MM.1S (cell line): ENCODE results near the gene CASP5.

Experiments
- DNase-seq: peaks from one replicate; pipeline ENCODE4 v3.0.0-alpha.2; 2015
- H2AFZ ChIP-seq: fragments of 300-600 bp; sonication (generic); 2 replicates; pipeline ENCODE4 v1.6.0; 2016; ENCODE audit warnings: antibody characterized with exemption, low read length
- H3F3A ChIP-seq: fragments of 300-600 bp; sonication (generic); 2 replicates; pipeline ENCODE4 v1.6.1; 2016; ENCODE audit warnings: mild to moderate bottlenecking, antibody characterized with exemption, low read length, moderate library complexity, mixed read lengths; ENCODE audit not compliant: insufficient read depth
- H3K27ac ChIP-seq: fragments of 300-600 bp; sonication (generic); 2 replicates; pipeline ENCODE4 v1.5.1; 2016; ENCODE audit warnings: mild to moderate bottlenecking, low read length
- H3K27me3 ChIP-seq: fragments of 300-600 bp; sonication (generic); replicated peaks from 2 replicates; pipeline ENCODE4 v1.6.0; 2016; ENCODE audit warnings: low read length; ENCODE audit not compliant: insufficient read depth
- H3K36me3 ChIP-seq: fragments of 300-600 bp; sonication (generic); replicated peaks from 2 replicates; pipeline ENCODE4 v1.6.1; 2016; ENCODE audit warnings: mild to moderate bottlenecking, low read length, mixed read lengths; ENCODE audit not compliant: insufficient read depth
- H3K4me1 ChIP-seq: fragments of 300-600 bp; sonication (generic); 2 replicates; pipeline ENCODE4 v1.6.1; 2016; ENCODE audit warnings: low read length, mixed read lengths
- H3K4me2 ChIP-seq: fragments of 300-600 bp; sonication (generic); 2 replicates; pipeline ENCODE4 v1.6.0; 2016; ENCODE audit warnings: low read depth, low read length
- H3K4me3 ChIP-seq: fragments of 300-600 bp; sonication (generic); 2 replicates; pipeline ENCODE4 v1.5.1; 2016; ENCODE audit warnings: low read length, mixed read lengths
- H3K79me2 ChIP-seq: fragments of 300-600 bp; sonication (generic); 2 replicates; pipeline ENCODE4 v1.6.1; 2016; ENCODE audit warnings: mixed run types, low read length, mixed read lengths
- H3K9ac ChIP-seq: fragments of 300-600 bp; sonication (generic); 2 replicates; pipeline ENCODE4 v1.6.1; 2016; ENCODE audit warnings: low read length, mixed read lengths
- H3K9me2 ChIP-seq: fragments of 300-600 bp; sonication (generic); replicated peaks from 2 replicates; pipeline ENCODE4 v1.6.1; 2016; ENCODE audit warnings: mild to moderate bottlenecking, low read length, mixed read lengths; ENCODE audit not compliant: insufficient read depth
- H3K9me3 ChIP-seq: fragments of 300-600 bp; sonication (generic); replicated peaks from 2 replicates; pipeline ENCODE4 v1.6.1; 2016; ENCODE audit warnings: mild to moderate bottlenecking, low read length, mixed read lengths; ENCODE audit not compliant: insufficient read depth
- H4K20me1 ChIP-seq: fragments of 300-600 bp; sonication (generic); 2 replicates; pipeline ENCODE4 v1.6.1; 2016; ENCODE audit warnings: mild to moderate bottlenecking, low read length, moderate library complexity, mixed read lengths; ENCODE audit not compliant: insufficient read depth
- EZH2 ChIP-seq: fragments of 300-600 bp; sonication (generic); optimal IDR thresholded peaks from 2 replicates; pipeline ENCODE3; 2017; ENCODE audit warnings: low read depth, mild to moderate bottlenecking, antibody characterized with exemption, low read length, mixed read lengths
- EZH2phosphoT487 ChIP-seq: fragments of 300-600 bp; sonication (generic); IDR thresholded peaks from 2 replicates; pipeline ENCODE4 v1.6.1; 2018; ENCODE audit warnings: antibody characterized with exemption, low read length
- TF ChIP-seq, protein P1 (sequence below): fragments of 300-600 bp; sonication (generic); IDR thresholded peaks from 2 replicates; pipeline ENCODE4 v1.5.1; 2016; ENCODE audit warnings: antibody characterized with exemption, low read length, mixed read lengths

Gene CASP5

DNA sequence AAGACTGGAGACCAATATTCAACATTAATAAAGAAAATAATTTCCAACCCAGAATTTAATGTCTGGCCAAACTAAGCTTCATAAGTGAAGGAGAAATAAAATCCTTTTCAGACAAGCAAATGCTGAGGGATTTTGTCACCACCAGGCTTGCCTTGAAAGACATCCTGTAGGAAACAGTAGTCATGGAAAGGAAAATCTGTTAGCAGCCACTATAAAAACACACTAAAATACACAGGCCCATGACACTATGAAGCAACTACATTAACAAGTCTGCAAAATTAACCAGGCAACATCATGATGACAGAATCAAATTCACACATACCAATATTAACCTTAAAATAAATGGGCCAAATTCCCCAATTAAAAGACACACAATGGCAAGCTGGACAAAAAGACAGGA is 52.2 kb downstream of the CASP5 start:
- no peak overlapping the region for H3K4me2 ChIP-seq
- no peaks in the 10 kb centered on the region for H3F3A ChIP-seq
- no peak for DNase-seq
- H3K27me3 ChIP-seq, result no peaks in the 10 kb centered on the region
- no peaks in the 10 kb centered on the region for H4K20me1 ChIP-seq
- no peaks in the 10 kb centered on the region for H3K36me3 ChIP-seq
- H2AFZ ChIP-seq, result no peak overlapping the region
- H3K79me2 ChIP-seq, result peaks cover 23% of the 10 kb centered on the region
- H3K4me3 ChIP-seq, result no peak overlapping the region
- H3K4me1 ChIP-seq, result peaks cover 8% of the 10 kb centered on the region; the same call in 1 of the 2 replicates
- no peak overlapping the region for H3K27ac ChIP-seq
- H3K9me2 ChIP-seq, result no peaks in the 10 kb centered on the region
- H3K9ac ChIP-seq, result no peak overlapping the region
- TF ChIP-seq, protein P1, sequence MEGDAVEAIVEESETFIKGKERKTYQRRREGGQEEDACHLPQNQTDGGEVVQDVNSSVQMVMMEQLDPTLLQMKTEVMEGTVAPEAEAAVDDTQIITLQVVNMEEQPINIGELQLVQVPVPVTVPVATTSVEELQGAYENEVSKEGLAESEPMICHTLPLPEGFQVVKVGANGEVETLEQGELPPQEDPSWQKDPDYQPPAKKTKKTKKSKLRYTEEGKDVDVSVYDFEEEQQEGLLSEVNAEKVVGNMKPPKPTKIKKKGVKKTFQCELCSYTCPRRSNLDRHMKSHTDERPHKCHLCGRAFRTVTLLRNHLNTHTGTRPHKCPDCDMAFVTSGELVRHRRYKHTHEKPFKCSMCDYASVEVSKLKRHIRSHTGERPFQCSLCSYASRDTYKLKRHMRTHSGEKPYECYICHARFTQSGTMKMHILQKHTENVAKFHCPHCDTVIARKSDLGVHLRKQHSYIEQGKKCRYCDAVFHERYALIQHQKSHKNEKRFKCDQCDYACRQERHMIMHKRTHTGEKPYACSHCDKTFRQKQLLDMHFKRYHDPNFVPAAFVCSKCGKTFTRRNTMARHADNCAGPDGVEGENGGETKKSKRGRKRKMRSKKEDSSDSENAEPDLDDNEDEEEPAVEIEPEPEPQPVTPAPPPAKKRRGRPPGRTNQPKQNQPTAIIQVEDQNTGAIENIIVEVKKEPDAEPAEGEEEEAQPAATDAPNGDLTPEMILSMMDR, result no peak
- TF ChIP-seq EZH2 (no peak), EZH2phosphoT487 (no peak)
- no peaks in the 10 kb centered on the region for H3K9me3 ChIP-seq

DNA sequence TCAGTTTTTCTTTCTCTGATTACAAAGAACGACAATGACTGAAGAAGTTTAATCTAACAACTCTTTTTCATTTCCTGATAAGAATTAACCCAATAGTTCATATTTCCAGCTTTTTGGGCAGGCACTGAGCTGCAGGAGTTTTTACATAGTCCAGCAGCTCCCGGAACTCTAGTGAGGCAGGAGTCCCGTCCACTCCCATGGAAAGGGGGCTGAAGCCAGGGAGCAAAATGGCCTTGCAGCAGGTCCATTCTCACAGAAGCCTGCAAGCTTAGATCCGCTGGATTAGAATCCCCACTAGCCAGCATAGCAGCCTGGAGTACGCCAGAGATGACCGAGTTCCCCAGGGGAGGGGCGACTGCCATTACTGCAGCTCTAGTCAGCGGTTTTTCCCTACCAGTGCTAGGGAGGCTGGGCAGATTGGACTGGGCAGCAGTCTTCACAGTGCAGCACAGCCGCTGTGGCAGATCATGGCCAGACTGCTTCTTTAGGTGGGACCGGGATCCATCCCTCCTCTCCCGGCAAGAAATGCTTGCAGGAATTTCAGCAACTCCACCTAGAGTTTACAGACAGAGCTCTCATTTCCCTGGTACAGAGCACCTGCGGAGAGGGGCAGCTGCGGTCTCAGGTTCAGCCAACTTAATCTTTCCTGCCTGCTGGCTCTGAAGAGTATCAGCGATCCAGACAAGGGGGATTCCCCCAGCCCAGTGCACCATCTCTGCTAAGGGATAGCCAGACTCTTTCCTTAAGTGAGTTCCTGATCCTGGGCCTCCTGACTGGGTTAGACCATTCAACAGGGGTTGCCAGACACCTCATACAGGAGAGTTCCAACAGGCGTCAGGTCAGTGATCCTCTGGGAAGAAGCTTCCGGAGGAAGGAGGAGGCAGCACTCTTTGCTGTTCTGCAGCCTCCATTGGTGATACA is 53.9 kb downstream of the CASP5 start:
- no peak for DNase-seq
- H3K4me3 ChIP-seq, result peak overlapping the region; percentile 74
- H3K36me3 ChIP-seq, result no peaks in the 10 kb centered on the region
- peak overlapping the region; percentile 65 for H3K4me2 ChIP-seq
- H3K9me2 ChIP-seq, result no peaks in the 10 kb centered on the region
- H3F3A ChIP-seq, result no peaks in the 10 kb centered on the region
- peak overlapping the region; percentile 79 for H2AFZ ChIP-seq
- H3K79me2 ChIP-seq, result peaks cover 37% of the 10 kb centered on the region
- H4K20me1 ChIP-seq, result no peaks in the 10 kb centered on the region
- no peak for TF ChIP-seq EZH2phosphoT487
- TF ChIP-seq, protein P1, result no peak
- TF ChIP-seq EZH2, result no peak
- H3K9me3 ChIP-seq, result no peaks in the 10 kb centered on the region
- peak overlapping the region; percentile 47; the same call in 1 of the 2 replicates for H3K27ac ChIP-seq
- H3K9ac ChIP-seq, result peak overlapping the region; percentile 72; the same call in 1 of the 2 replicates
- H3K27me3 ChIP-seq, result no peaks in the 10 kb centered on the region
- H3K4me1 ChIP-seq, result peaks cover 8% of the 10 kb centered on the region; the same call in 1 of the 2 replicates

DNA sequence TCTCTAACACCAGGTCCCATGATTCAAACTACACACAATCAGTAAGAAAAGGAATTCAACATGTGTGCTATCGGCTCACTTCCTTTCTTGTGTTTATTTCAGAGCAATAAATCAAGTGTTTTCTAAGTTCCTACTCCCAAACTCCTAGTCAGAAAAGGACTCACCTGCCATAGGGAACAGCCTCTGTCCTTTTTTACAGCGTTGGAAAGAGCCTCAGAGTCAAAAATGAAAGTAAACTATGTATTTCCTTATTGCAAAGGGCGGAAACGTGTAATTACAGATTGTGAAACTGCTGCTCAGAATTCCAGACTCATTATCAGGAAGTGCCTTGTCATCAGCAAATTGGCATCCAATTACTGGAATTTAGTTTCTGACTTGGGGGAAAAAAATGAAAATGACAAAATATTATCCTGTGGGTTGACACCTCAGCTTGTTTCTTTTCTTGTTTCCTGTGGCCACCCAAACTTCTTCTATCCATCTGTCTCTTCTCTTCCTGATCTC is 54.6 kb downstream of the CASP5 start, which contains the start of gene CASP4:
Gene CASP4, minus strand, starts transcription at position 220 of the 501 bp plus-strand sequence. Its CDS starts 49 bp downstream, at position 171.
- H3K27ac ChIP-seq, result peak within 1 kb of the TSS; percentile 47; the same call in 1 of the 2 replicates

More for the DNA sequence above, 54.6 kb downstream of the CASP5 start, which contains the start of gene CASP4:
- Histone ChIP-seq H3F3A (no peaks in the 10 kb centered on the region), H3K9me3 (no peaks in the 10 kb centered on the region), H3K79me2 (peaks cover 41% of the 10 kb centered on the region), H3K9me2 (no peaks in the 10 kb centered on the region), H3K9ac (peak within 1 kb of the TSS; percentile 72), H3K4me3 (peak within 1 kb of the TSS; percentile 74), H2AFZ (peak within 1 kb of the TSS; percentile 79), H3K36me3 (no peaks in the 10 kb centered on the region), H3K4me2 (peak within 1 kb of the TSS; percentile 65), H4K20me1 (no peaks in the 10 kb centered on the region), H3K27me3 (no peaks in the 10 kb centered on the region), H3K4me1 (peaks cover 8% of the 10 kb centered on the region)
- TF ChIP-seq EZH2 (no peak), EZH2phosphoT487 (no peak)
- TF ChIP-seq, protein P1, result no peak
- peak; percentile 57 for DNase-seq
